GM23338 (cell line): ENCODE results near the gene ARHGAP42.

ENCODE experiments used
- CTCF ChIP-seq, 2 experiments: fragments of 200-600 bp in 1 of 2; sonication (generic) in 1 of 2; conservative IDR thresholded peaks; 2 replicates each; pipeline versions ENCODE4 v1.5.1 to v1.6.1; 2016 to 2017; ENCODE audit warnings: antibody characterized with exemption in 2 of 2, low read depth in 2 of 2, mild to moderate bottlenecking in 2 of 2, moderate library complexity in 1 of 2
- EZH2 ChIP-seq: fragments of 200-600 bp; sonication (generic); IDR thresholded peaks from one replicate; pipeline ENCODE4 v1.8.0; 2017; ENCODE audit warnings: antibody characterized with exemption, mild to moderate bottlenecking, low read depth; ENCODE audit not compliant: unreplicated experiment
- POLR2AphosphoS5 ChIP-seq: IDR thresholded peaks from 2 replicates; pipeline ENCODE4 v1.6.1; 2016; ENCODE audit warnings: antibody characterized with exemption, low read depth
- REST ChIP-seq: IDR thresholded peaks from one replicate; pipeline ENCODE4 v1.6.1; 2018; ENCODE audit warnings: antibody characterized with exemption; ENCODE audit not compliant: unreplicated experiment

GRCh38 chr11:100837311-100837710 is 150.2 kb downstream of the ARHGAP42 start:
- TF ChIP-seq REST (no peak), POLR2AphosphoS5 (no peak), EZH2 (no peak), CTCF (conservative IDR thresholded peaks at IDR 0.05; ENCODE audit: low read depth in 2 of 2) (no peak)
